Activated B cell treated with CpG ODN at 0.5 μM for 24 hours (primary cell): ENCODE measurements around the gene FRRS1. TPM values are rescaled to one million over a fixed set of nuclear protein-coding genes. Genes with fewer than 3 reads are reported as not detected.

Experiments
- ATAC-seq: fragments of 200-7000 bp; cut with Tn5 transposase; one replicate; pipeline ENCODE4 v1.10.0; 2021; ENCODE audit warnings: low read depth, mild to moderate bottlenecking, moderate library complexity
- CTCF ChIA-PET: fragments of 350-600 bp; sonication (Branson Sonifier 250); formaldehyde crosslinking; loops from one replicate; lab custom pipeline; 2021; ENCODE audit warnings: antibody characterized with exemption; lab: Charles Lee
- POLR2A ChIA-PET: fragments of 350-600 bp; sonication (Branson Sonifier 250); formaldehyde crosslinking; loops from one replicate; lab custom pipeline; 2021; ENCODE audit warnings: antibody characterized with exemption; lab: Charles Lee
- DNase-seq: peaks from one replicate; pipeline ENCODE4 v3.0.0; 2022
- H3K27ac Mint-ChIP-seq: one replicate; pipeline ENCODE4 v1.8.0; 2020; ENCODE audit warnings: mixed read lengths
- H3K27me3 Mint-ChIP-seq: one replicate; pipeline ENCODE4 v1.8.0; 2021; ENCODE audit warnings: mixed read lengths
- H3K36me3 Mint-ChIP-seq: one replicate; pipeline ENCODE4 v1.8.0; 2021; ENCODE audit warnings: low read depth, mixed read lengths
- H3K4me1 Mint-ChIP-seq: one replicate; pipeline ENCODE4 v1.8.0; 2021; ENCODE audit warnings: mixed read lengths
- H3K4me3 Mint-ChIP-seq: one replicate; pipeline ENCODE4 v1.8.0; 2020; ENCODE audit warnings: mild to moderate bottlenecking, mixed read lengths
- H3K9me3 Mint-ChIP-seq: one replicate; pipeline ENCODE4 v1.8.0; 2020; ENCODE audit warnings: mixed read lengths
- intact Hi-C: fragments of 100-400 bp; cut with micrococcal nuclease; formaldehyde crosslinking; loops from one replicate; pipeline ENCODE4 v1.15.1; 2024
- total RNA-seq: library from RNA; stranded (reverse); gene quantifications from 2 replicates; pipeline ENCODE4 v1.2.3, GENCODE V29; 2022
- TF ChIP-seq, protein P1 (sequence below): fragments of 200-600 bp; IDR thresholded peaks from one replicate; pipeline ENCODE4 v1.8.0; 2022; ENCODE audit warnings: antibody characterized with exemption, mild to moderate bottlenecking

Gene FRRS1
- total RNA-seq, 1 donor from 2014 or later: 1.1 TPM

GRCh38 chr1:99740141-99740540, 26.3 kb downstream of the FRRS1 start:
- intact Hi-C loops: no loop called here
- Mint-ChIP-seq H3K36me3 (peaks cover 4% of the 10 kb centered on the region), H3K27ac (no peak overlapping the region), H3K4me1 (no peaks in the 10 kb centered on the region), H3K4me3 (no peak overlapping the region), H3K9me3 (no peaks in the 10 kb centered on the region), H3K27me3 (no peaks in the 10 kb centered on the region)
- ATAC-seq (no peak), DNase-seq (no peak)
- CTCF ChIA-PET: no interaction called here
- TF ChIP-seq, protein P1, sequence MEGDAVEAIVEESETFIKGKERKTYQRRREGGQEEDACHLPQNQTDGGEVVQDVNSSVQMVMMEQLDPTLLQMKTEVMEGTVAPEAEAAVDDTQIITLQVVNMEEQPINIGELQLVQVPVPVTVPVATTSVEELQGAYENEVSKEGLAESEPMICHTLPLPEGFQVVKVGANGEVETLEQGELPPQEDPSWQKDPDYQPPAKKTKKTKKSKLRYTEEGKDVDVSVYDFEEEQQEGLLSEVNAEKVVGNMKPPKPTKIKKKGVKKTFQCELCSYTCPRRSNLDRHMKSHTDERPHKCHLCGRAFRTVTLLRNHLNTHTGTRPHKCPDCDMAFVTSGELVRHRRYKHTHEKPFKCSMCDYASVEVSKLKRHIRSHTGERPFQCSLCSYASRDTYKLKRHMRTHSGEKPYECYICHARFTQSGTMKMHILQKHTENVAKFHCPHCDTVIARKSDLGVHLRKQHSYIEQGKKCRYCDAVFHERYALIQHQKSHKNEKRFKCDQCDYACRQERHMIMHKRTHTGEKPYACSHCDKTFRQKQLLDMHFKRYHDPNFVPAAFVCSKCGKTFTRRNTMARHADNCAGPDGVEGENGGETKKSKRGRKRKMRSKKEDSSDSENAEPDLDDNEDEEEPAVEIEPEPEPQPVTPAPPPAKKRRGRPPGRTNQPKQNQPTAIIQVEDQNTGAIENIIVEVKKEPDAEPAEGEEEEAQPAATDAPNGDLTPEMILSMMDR: no peak
- POLR2A ChIA-PET: no interaction called here

- intact Hi-C loops: no loop called here
- Mint-ChIP-seq H3K27me3 (no peaks in the 10 kb centered on the region), H3K36me3 (peaks cover 4% of the 10 kb centered on the region), H3K9me3 (no peaks in the 10 kb centered on the region), H3K4me1 (no peaks in the 10 kb centered on the region), H3K4me3 (no peak overlapping the region), H3K27ac (no peak overlapping the region)
- DNase-seq (no peak), ATAC-seq (no peak)
- ChIA-PET CTCF (no interaction called here), POLR2A (no interaction called here)
- TF ChIP-seq, protein P1: no peak
These were observed 27.5 kb downstream of the FRRS1 start for GRCh38 chr1:99738858-99739465.

DNA sequence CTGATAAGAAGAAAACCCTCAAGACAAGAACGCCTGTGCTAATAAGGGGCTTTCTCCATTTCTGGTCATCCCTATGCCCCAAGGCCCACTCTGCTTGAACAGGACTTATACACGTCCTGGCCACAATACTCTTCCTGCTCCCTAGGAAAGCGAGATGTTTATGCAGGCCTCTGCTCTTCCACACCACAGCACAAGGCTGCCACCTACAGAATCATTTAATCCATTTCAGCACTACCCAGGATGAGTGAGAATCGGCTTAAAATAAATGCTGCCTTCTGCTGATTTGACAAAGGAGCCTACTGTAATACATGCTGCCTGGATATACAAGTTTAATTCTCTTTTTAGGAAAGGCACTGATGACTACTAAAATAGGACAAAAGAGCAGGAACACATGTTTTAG, 29.4 kb downstream of the FRRS1 start:
- no peak overlapping the region for H3K4me3 Mint-ChIP-seq

DNA sequence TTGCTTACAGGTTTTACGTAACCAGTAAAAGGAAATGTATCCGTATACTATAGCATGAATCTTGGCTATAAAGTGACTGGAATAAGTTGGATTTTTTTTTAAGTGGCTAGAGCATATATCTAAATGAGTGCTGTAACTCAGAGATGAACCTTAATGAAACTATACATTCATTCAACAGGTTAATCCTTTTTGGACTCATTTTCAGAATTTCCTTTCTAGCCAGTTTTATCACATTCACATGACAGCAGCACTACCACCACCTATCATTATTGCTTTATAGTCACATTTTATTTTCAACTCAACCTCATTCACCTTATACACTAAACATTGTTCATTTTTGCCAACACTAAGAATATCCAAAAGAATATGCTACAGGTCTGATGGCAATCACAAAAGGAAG, 30.6 kb downstream of the FRRS1 start:
- Mint-ChIP-seq H3K9me3 (no peaks in the 10 kb centered on the region), H3K27me3 (no peaks in the 10 kb centered on the region), H3K4me1 (no peaks in the 10 kb centered on the region), H3K27ac (no peak overlapping the region), H3K4me3 (no peak overlapping the region), H3K36me3 (no peaks in the 10 kb centered on the region)
- ChIA-PET POLR2A (no interaction called here), CTCF (no interaction called here)
- TF ChIP-seq, protein P1: no peak
- DNase-seq (no peak), ATAC-seq (no peak)
- intact Hi-C loops: no loop called here

More for the DNA sequence above, 29.4 kb downstream of the FRRS1 start:
- TF ChIP-seq, protein P1: no peak
- H3K4me1 Mint-ChIP-seq: no peaks in the 10 kb centered on the region
- no peaks in the 10 kb centered on the region for H3K27me3 Mint-ChIP-seq
- DNase-seq (no peak), ATAC-seq (no peak)
- ChIA-PET POLR2A (no interaction called here), CTCF (no interaction called here)
- no peaks in the 10 kb centered on the region for H3K9me3 Mint-ChIP-seq
- H3K36me3 Mint-ChIP-seq: peaks cover 4% of the 10 kb centered on the region
- H3K27ac Mint-ChIP-seq: no peak overlapping the region
- intact Hi-C loops: no loop called here

- DNase-seq: no peak
- TF ChIP-seq, protein P1: no peak
- ChIA-PET CTCF (no interaction called here), POLR2A (no interaction called here)
- Mint-ChIP-seq H3K27me3 (no peaks in the 10 kb centered on the region), H3K27ac (no peak overlapping the region), H3K4me3 (no peak overlapping the region), H3K36me3 (no peaks in the 10 kb centered on the region), H3K4me1 (no peaks in the 10 kb centered on the region), H3K9me3 (no peaks in the 10 kb centered on the region)
- ATAC-seq: no peak
- intact Hi-C loops: no loop called here
These were observed 35.1 kb downstream of the FRRS1 start for GRCh38 chr1:99731384-99731783.
